HepG2 (cell line): ENCODE data around the gene VGLL4. TPM values are rescaled to one million over a fixed set of nuclear protein-coding genes. Genes with fewer than 3 reads are reported as not detected.

Experiments used
- HDAC6 ChIP-seq: fragments of 200-600 bp; sonication (generic); IDR thresholded peaks from 2 replicates; pipeline ENCODE4 v1.7.0; 2017; ENCODE audit warnings: mild to moderate bottlenecking, antibody characterized with exemption, low read length, low read depth
- KLF11 ChIP-seq: IDR thresholded peaks from 2 replicates; pipeline ENCODE4 v1.6.1; 2016; ENCODE audit warnings: missing compliant biosample characterization
- KLF16 ChIP-seq, 2 experiments: sonication (generic) in 1 of 2; formaldehyde crosslinking in 1 of 2; IDR thresholded peaks; 2 replicates each; pipeline versions ENCODE4 v1.6.1 to v1.8.0; 2016 to 2023; ENCODE audit warnings: missing genetic modification reagents in 2 of 2, missing compliant biosample characterization in 1 of 2
- LCORL ChIP-seq, 2 experiments: fragments of 450-650 bp in 1 of 2; sonication (generic) in 1 of 2; formaldehyde crosslinking in 1 of 2; IDR thresholded peaks; 2 replicates each; pipeline versions ENCODE4 v1.5.0 to v1.6.1; 2017 to 2020; ENCODE audit warnings: antibody characterized with exemption in 1 of 2, missing genetic modification reagents in 1 of 2
- MYNN ChIP-seq: sonication (generic); formaldehyde crosslinking; IDR thresholded peaks from 2 replicates; pipeline ENCODE4 v1.4.0; 2020; ENCODE audit warnings: mild to moderate bottlenecking, low read depth, missing genetic modification reagents
- NCOA2 ChIP-seq: sonication (generic); formaldehyde crosslinking; IDR thresholded peaks from 2 replicates; pipeline ENCODE4 v1.8.0; 2022; ENCODE audit warnings: inconsistent platforms
- NR2F1 ChIP-seq, 2 experiments: fragments of 450-650 bp in 1 of 2; formaldehyde crosslinking in 1 of 2; IDR thresholded peaks; 2 replicates each; pipeline versions ENCODE4 v1.5.0 to v1.6.1; 2016 to 2020; ENCODE audit warnings: mild to moderate bottlenecking in 1 of 2, missing compliant biosample characterization in 1 of 2, missing genetic modification reagents in 1 of 2, moderate library complexity in 1 of 2
- NR2F2 ChIP-seq: IDR thresholded peaks from 2 replicates; pipeline ENCODE4 v1.6.1; 2012; ENCODE audit warnings: low read depth, inconsistent platforms, borderline replicate concordance
- NR2F6 ChIP-seq, 2 experiments: IDR thresholded peaks; 2 replicates each; pipeline ENCODE4 v1.6.1; 2016; ENCODE audit warnings: antibody characterized with exemption in 1 of 2, mild to moderate bottlenecking in 1 of 2
- SAP130 ChIP-seq: IDR thresholded peaks from 2 replicates; pipeline ENCODE4 v1.6.1; 2016; ENCODE audit warnings: low read depth
- SIX4 ChIP-seq: sonication (generic); formaldehyde crosslinking; IDR thresholded peaks from 2 replicates; pipeline ENCODE4 v1.4.0; 2020; ENCODE audit warnings: missing genetic modification reagents
- SOX5 ChIP-seq: IDR thresholded peaks from 2 replicates; pipeline ENCODE4 v1.6.1; 2016; ENCODE audit warnings: borderline replicate concordance
- ZBTB1 ChIP-seq: sonication (generic); formaldehyde crosslinking; IDR thresholded peaks from 2 replicates; pipeline ENCODE4 v1.4.0; 2020; ENCODE audit warnings: missing genetic modification reagents, borderline replicate concordance
- ZBTB8A ChIP-seq: sonication (generic); formaldehyde crosslinking; IDR thresholded peaks from 2 replicates; pipeline ENCODE4 v1.4.0; 2020; ENCODE audit warnings: mild to moderate bottlenecking, low read depth, missing genetic modification reagents, borderline replicate concordance
- ZEB1 ChIP-seq: IDR thresholded peaks from 2 replicates; pipeline ENCODE4 v1.6.1; 2012; ENCODE audit warnings: mild to moderate bottlenecking, low read depth, inconsistent platforms; ENCODE audit not compliant: insufficient replicate concordance
- ZIK1 ChIP-seq: sonication (generic); formaldehyde crosslinking; IDR thresholded peaks from 2 replicates; pipeline ENCODE4 v1.5.0; 2020; ENCODE audit warnings: mild to moderate bottlenecking, low read depth, missing genetic modification reagents, borderline replicate concordance
- ZKSCAN1 ChIP-seq: fragments of 150-350 bp; IDR thresholded peaks from 2 replicates; pipeline ENCODE4 v1.6.1; 2014; ENCODE audit warnings: low read length
- ZNF234 ChIP-seq: sonication (generic); formaldehyde crosslinking; conservative IDR thresholded peaks from 2 replicates; pipeline ENCODE4 v1.5.1; 2020; ENCODE audit warnings: mild to moderate bottlenecking, missing genetic modification reagents
- ZNF33A ChIP-seq: sonication (generic); formaldehyde crosslinking; IDR thresholded peaks from 2 replicates; pipeline ENCODE4 v1.5.1; 2020; ENCODE audit warnings: missing genetic modification reagents, mild to moderate bottlenecking, moderate library complexity, borderline replicate concordance
- ZNF460 ChIP-seq: sonication (generic); formaldehyde crosslinking; IDR thresholded peaks from 2 replicates; pipeline ENCODE4 v1.5.1; 2020; ENCODE audit warnings: missing genetic modification reagents, mild to moderate bottlenecking, borderline replicate concordance
- ZNF510 ChIP-seq: sonication (generic); formaldehyde crosslinking; IDR thresholded peaks from 2 replicates; pipeline ENCODE4 v1.4.0; 2020; ENCODE audit warnings: low read depth, mild to moderate bottlenecking, missing genetic modification reagents
- ZNF782 ChIP-seq: sonication (generic); formaldehyde crosslinking; IDR thresholded peaks from 2 replicates; pipeline ENCODE4 v1.4.0; 2020; ENCODE audit warnings: missing genetic modification reagents, mild to moderate bottlenecking, borderline replicate concordance
- ZNF83 ChIP-seq: sonication (generic); formaldehyde crosslinking; IDR thresholded peaks from 2 replicates; pipeline ENCODE4 v1.4.0; 2020; ENCODE audit warnings: missing genetic modification reagents, mild to moderate bottlenecking, borderline replicate concordance
- ZSCAN30 ChIP-seq: sonication (generic); formaldehyde crosslinking; IDR thresholded peaks from 2 replicates; pipeline ENCODE4 v1.5.0; 2020; ENCODE audit warnings: mild to moderate bottlenecking, missing genetic modification reagents
- ZSCAN9 ChIP-seq: IDR thresholded peaks from 2 replicates; pipeline ENCODE4 v1.6.1; 2016; ENCODE audit warnings: borderline replicate concordance
- polyA plus RNA-seq, 8 experiments: library from polyadenylated mRNA; depleted of rRNA in 3 of 8; stranded (reverse) in 7 of 8; unstranded in 1 of 8; fragments of >200 nt; fragmentation: Illumina TruSeq in 4 of 8; extraction: Trizol in 4 of 8; gene quantifications; 2 replicates each; pipeline versions ENCODE4 v1.2.1 to v1.2.3, GENCODE V29; 2011 to 2016; ENCODE audit warnings: low read depth in 4 of 8, missing spikeins in 1 of 8, mixed read lengths in 1 of 8; ENCODE audit not compliant: insufficient read depth in 1 of 8
- total RNA-seq, 5 experiments: library from RNA; depleted of rRNA; stranded (reverse); fragments of >200 nt; fragmentation: Illumina TruSeq; extraction: Trizol; gene quantifications; 2 replicates each; pipeline ENCODE4 v1.2.3, GENCODE V29; 2016; ENCODE audit warnings: low read depth in 1 of 5
- TF ChIP-seq, protein P1 (sequence below): sonication (generic); formaldehyde crosslinking; IDR thresholded peaks from 2 replicates; pipeline ENCODE4 v1.4.0; 2020; ENCODE audit warnings: missing genetic modification reagents; ENCODE audit errors: not compliant biosample characterization
- TF ChIP-seq, protein P2 (sequence below): sonication (generic); formaldehyde crosslinking; conservative IDR thresholded peaks from 2 replicates; pipeline ENCODE4 v1.8.1; 2023; ENCODE audit warnings: missing genetic modification reagents
- TF ChIP-seq, protein P3 (sequence below): IDR thresholded peaks from 2 replicates; pipeline ENCODE4 v1.6.1; 2016; ENCODE audit warnings: control low read depth

Gene VGLL4
- total and polyA plus RNA-seq, 2 of the 13 experiments (the other 11 are each of a cell fraction or from before 2014, with no cell fraction given), result 23.2 to 39.0 TPM

DNA sequence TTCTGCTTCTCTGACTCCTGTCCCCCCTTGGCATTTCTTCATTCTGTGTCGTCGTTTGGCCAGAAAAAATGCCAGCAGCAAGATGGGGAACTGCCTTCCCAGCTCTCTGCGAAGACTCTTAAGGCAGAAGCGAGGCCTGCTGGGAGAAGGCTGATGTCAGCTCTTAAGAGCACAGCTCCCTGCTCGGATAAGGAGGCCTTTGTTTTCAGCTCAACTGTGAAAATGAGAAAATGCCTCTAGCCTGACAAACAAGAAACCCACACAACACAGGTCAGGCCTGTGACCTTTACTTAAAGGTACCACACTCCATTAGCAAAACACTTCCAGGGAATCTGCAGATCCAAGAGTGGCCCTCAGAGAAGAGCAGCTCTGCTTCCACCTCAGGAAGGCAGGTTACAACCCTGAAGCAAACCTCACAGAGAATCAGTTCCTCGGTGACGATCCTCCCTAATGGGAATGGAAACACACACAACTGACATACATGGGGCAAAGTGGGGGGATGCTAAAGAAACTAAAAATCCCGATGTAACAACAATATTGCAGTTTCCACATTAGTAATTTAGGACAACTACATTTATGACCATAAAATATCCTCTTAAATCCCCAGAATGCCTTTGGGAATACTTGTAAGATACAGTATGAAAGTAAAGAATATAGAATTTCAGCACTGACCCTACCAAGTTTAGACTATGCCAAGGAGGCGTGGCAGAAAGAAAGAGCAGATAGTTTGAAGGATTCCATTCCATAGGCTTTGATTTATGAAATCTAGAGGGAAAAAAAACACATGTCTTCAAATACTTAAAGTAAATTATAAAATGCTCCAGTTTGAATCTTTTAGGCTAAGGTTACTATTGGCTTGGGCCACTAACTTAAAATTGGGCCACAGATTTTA, 52.1 kb downstream of the VGLL4 start (continued):
- TF ChIP-seq ZBTB8A (CRISPR knock-in tag) (no peak), ZIK1 (no peak), ZNF510 (CRISPR knock-in tag) (no peak), ZBTB1 (CRISPR knock-in tag) (no peak), MYNN (peak; percentile 95; the same call in 1 of the 2 replicates), NR2F6 (IDR thresholded peaks at IDR 0.05) (peak; percentile 94), NR2F6 (CRISPR knock-in tag; IDR thresholded peaks at IDR 0.05) (peak; percentile 90), ZSCAN9 (no peak), ZNF33A (CRISPR knock-in tag) (no peak), KLF11 (CRISPR knock-in tag) (0 out of 2 replicates have a peak, but pooled peaks have one; percentile 20), HDAC6 (no peak), SIX4 (CRISPR knock-in tag) (no peak), SOX5 (peak; percentile 79; the same call in 1 of the 2 replicates), SAP130 (peak; percentile 47), ZNF83 (no peak), NR2F2 (peak; percentile 60; the same call in 1 of the 2 replicates), NR2F1 (CRISPR knock-in tag; IDR thresholded peaks at IDR 0.05) (peak; percentile 62 to 78; a peak in 3 of 4 replicates), NCOA2 (CRISPR knock-in tag) (no peak; the same call in 1 of the 2 replicates), ZNF782 (CRISPR knock-in tag) (no peak), ZSCAN30 (CRISPR knock-in tag) (no peak), KLF16 (CRISPR knock-in tag; IDR thresholded peaks at IDR 0.05) (no peak), ZNF234 (CRISPR knock-in tag) (no peak), ZNF460 (CRISPR knock-in tag) (no peak), ZKSCAN1 (no peak), ZEB1 (no peak), LCORL (IDR thresholded peaks at IDR 0.05) (no peak), LCORL (CRISPR knock-in tag; IDR thresholded peaks at IDR 0.05) (0 out of 2 replicates have a peak, but pooled peaks have one; percentile 35)
- TF ChIP-seq, protein P1, sequence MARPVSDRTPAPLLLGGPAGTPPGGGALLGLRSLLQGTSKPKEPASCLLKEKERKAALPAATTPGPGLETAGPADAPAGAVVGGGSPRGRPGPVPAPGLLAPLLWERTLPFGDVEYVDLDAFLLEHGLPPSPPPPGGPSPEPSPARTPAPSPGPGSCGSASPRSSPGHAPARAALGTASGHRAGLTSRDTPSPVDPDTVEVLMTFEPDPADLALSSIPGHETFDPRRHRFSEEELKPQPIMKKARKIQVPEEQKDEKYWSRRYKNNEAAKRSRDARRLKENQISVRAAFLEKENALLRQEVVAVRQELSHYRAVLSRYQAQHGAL (CRISPR knock-in tag), result no peak
- TF ChIP-seq, protein P2, sequence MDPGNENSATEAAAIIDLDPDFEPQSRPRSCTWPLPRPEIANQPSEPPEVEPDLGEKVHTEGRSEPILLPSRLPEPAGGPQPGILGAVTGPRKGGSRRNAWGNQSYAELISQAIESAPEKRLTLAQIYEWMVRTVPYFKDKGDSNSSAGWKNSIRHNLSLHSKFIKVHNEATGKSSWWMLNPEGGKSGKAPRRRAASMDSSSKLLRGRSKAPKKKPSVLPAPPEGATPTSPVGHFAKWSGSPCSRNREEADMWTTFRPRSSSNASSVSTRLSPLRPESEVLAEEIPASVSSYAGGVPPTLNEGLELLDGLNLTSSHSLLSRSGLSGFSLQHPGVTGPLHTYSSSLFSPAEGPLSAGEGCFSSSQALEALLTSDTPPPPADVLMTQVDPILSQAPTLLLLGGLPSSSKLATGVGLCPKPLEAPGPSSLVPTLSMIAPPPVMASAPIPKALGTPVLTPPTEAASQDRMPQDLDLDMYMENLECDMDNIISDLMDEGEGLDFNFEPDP (CRISPR knock-in tag), result no peak
- TF ChIP-seq, protein P3, sequence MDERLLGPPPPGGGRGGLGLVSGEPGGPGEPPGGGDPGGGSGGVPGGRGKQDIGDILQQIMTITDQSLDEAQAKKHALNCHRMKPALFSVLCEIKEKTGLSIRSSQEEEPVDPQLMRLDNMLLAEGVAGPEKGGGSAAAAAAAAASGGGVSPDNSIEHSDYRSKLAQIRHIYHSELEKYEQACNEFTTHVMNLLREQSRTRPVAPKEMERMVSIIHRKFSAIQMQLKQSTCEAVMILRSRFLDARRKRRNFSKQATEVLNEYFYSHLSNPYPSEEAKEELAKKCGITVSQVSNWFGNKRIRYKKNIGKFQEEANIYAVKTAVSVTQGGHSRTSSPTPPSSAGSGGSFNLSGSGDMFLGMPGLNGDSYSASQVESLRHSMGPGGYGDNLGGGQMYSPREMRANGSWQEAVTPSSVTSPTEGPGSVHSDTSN (CRISPR knock-in tag), result no peak
